ENCODE measurements around the gene PARP15. TPM values are rescaled to one million over a fixed set of nuclear protein-coding genes. Genes with fewer than 3 reads are reported as not detected.
A peak's percentile ranks its signal among the peaks of the same experiment; 100 is the strongest.

PARP15 gene
- total RNA-seq, 2 donors from 2014 or later, result 0.74 to 1.1 TPM

DNA sequence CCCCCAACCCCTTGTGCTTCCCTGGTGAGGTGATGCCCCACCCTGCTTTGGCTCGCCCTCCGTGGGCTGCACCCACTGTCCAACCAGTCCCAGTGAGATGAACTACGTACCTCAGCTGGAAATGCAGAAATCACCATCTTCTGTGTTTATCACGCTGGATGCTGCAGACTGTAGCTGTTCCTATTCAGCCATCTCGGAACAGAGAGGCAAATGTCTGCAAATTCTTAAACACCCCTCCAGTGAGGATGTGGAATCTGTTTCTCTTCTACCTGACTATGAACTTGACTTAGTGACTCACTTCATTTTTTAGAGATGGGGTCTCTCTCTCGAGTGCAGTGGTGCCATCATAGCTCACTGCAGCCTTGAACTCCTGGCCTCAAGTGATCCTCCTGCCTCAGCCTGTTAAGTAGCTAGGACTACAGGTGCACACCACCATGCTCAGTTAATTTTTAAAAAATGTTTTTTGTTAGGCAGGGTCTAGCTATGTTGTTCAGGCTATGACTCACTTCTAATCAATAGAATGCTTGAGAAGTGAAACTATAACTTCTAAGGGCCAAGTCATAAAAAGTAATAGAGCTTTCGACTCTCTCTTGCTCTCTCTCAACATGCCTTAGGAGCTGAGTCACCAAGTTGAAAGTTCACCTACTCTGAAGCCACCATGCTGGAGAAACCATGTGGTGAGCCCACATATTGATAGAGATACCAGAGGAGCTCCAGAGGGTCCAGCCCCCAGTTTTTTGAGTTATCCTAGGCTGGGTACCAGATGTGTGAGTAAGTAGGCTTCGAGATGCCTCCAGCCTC, 91.7 kb downstream of the PARP15 start:
- H3K36me3 ChIP-seq, result no peaks in the 10 kb centered on the region
- intact Hi-C loops (cut with DNase I), result no loop called here

GRCh38 chr3:122671553-122671952, 94.1 kb downstream of the PARP15 start:
- Histone ChIP-seq H3K27ac (no peak overlapping the region), H3K27me3 (no peaks in the 10 kb centered on the region), H3K9me3 (no peaks in the 10 kb centered on the region), H3K36me3 (no peaks in the 10 kb centered on the region), H3K4me1 (no peaks in the 10 kb centered on the region), H3K4me3 (no peak overlapping the region), H3K9ac (ENCODE audit: low read depth in 2 of 2, low read length in 2 of 2) (no peak overlapping the region)
- no peak for TF ChIP-seq CTCF (IDR thresholded peaks at IDR 0.05)
- intact Hi-C loops (cut with DNase I), result loop anchor here (10.0 kb wide), 1 partner anchor 277 kb away; no protein-coding TSS in a partner anchor
- DNase-seq, result no peak

More for the DNA sequence above, 91.7 kb downstream of the PARP15 start:
- no peak overlapping the region for H3K27ac ChIP-seq
- no peak overlapping the region for H3K9ac ChIP-seq (ENCODE audit: low read depth in 2 of 2, low read length in 2 of 2)
- peak; percentile 24 for DNase-seq
- no peaks in the 10 kb centered on the region for H3K9me3 ChIP-seq
- no peak for TF ChIP-seq CTCF (IDR thresholded peaks at IDR 0.05)
- no peak overlapping the region for H3K4me3 ChIP-seq
- no peaks in the 10 kb centered on the region for H3K27me3 ChIP-seq
- H3K4me1 ChIP-seq, result no peaks in the 10 kb centered on the region

DNA sequence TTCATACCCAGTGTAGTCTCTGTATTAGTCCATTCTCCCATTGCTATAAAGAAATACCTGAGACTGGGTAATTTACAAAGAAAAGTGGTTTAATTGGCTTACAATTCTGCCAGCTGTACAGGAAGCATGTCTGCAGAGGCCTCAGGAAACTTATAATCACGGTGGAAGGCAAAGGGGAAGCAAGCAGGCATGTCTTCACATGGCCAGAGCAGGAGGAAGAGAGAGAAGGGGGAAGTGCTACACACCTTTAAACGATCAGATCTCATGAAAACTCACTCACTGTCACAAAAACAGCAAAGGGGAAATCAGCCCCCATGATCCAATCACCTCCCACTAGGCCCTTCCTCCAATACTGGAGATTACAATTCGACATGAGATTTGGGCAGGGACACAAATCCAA, 96.9 kb downstream of the PARP15 start:
- Histone ChIP-seq H3K27ac (no peak overlapping the region), H3K4me1 (peaks cover 3% of the 10 kb centered on the region), H3K36me3 (no peaks in the 10 kb centered on the region), H3K4me3 (no peak overlapping the region), H3K27me3 (no peaks in the 10 kb centered on the region), H3K9ac (ENCODE audit: low read depth in 2 of 2, low read length in 2 of 2) (no peak overlapping the region), H3K9me3 (no peaks in the 10 kb centered on the region)
- intact Hi-C loops (cut with DNase I), result loop anchor here (10.0 kb wide), 1 partner anchor 280 kb away; no protein-coding TSS in a partner anchor
- DNase-seq, result no peak
- TF ChIP-seq CTCF (IDR thresholded peaks at IDR 0.05), result no peak

GRCh38 chr3:122676759-122677158, 99.3 kb downstream of the PARP15 start:
- H3K4me3 ChIP-seq, result no peak overlapping the region
- no peak overlapping the region for H3K9ac ChIP-seq (ENCODE audit: low read depth in 2 of 2, low read length in 2 of 2)
- H3K36me3 ChIP-seq, result no peaks in the 10 kb centered on the region
- no peaks in the 10 kb centered on the region for H3K9me3 ChIP-seq
- no peak for DNase-seq
- peaks cover 7% of the 10 kb centered on the region for H3K4me1 ChIP-seq
- H3K27me3 ChIP-seq, result no peaks in the 10 kb centered on the region
- H3K27ac ChIP-seq, result no peak overlapping the region
- TF ChIP-seq CTCF (IDR thresholded peaks at IDR 0.05), result no peak
- intact Hi-C loops (cut with DNase I), result loop anchor here (10.0 kb wide), 1 partner anchor 282 kb away; no protein-coding TSS in a partner anchor

- Histone ChIP-seq H3K4me3 (no peak overlapping the region), H3K4me1 (peaks cover 7% of the 10 kb centered on the region), H3K9me3 (no peaks in the 10 kb centered on the region), H3K27me3 (no peaks in the 10 kb centered on the region), H3K9ac (ENCODE audit: low read depth in 2 of 2, low read length in 2 of 2) (no peak overlapping the region), H3K36me3 (no peaks in the 10 kb centered on the region), H3K27ac (no peak overlapping the region)
- intact Hi-C loops (cut with DNase I), result loop anchor here (10.0 kb wide), 1 partner anchor 282 kb away; no protein-coding TSS in a partner anchor
- DNase-seq, result no peak
- no peak for TF ChIP-seq CTCF (IDR thresholded peaks at IDR 0.05)
These were observed 99.8 kb downstream of the PARP15 start for GRCh38 chr3:122677216-122677615.
